Kidney (tissue), 14 donors: ENCODE results near the gene CLEC2B. TPM values are rescaled to one million over a fixed set of nuclear protein-coding genes. Genes with fewer than 3 reads are reported as not detected.

Experiments
- DNase-seq, 5 donors: peaks; one replicate each; pipeline ENCODE4 v3.0.0-alpha.2; 2013 to 2020
- FAIRE-seq: peaks from 2 replicates; lab custom pipeline; 2012; peaks lifted over from hg19 to GRCh38; lab: Jason Lieb, UNC
- H3K27ac ChIP-seq, 2 donors: one replicate each; pipeline ENCODE4 v1.7.0; 2013; ENCODE audit warnings: low read depth in 2 of 2, low read length in 2 of 2, inconsistent platforms in 1 of 2
- H3K27me3 ChIP-seq: one replicate; pipeline ENCODE4 v1.7.1; 2013; ENCODE audit warnings: low read length, inconsistent platforms; ENCODE audit not compliant: control insufficient read depth, insufficient read depth
- H3K36me3 ChIP-seq, 3 donors: one replicate each; pipeline versions ENCODE4 v1.7.0 to v1.7.1; 2013; ENCODE audit warnings: low read length in 3 of 3, control low read depth in 1 of 3, inconsistent platforms in 1 of 3; ENCODE audit not compliant: insufficient read depth in 3 of 3, control insufficient read depth in 2 of 3
- H3K4me1 ChIP-seq, 3 donors: one replicate each; pipeline versions ENCODE4 v1.7.0 to v1.7.1; 2013; ENCODE audit warnings: low read length in 3 of 3, inconsistent platforms in 1 of 3, low read depth in 1 of 3; ENCODE audit not compliant: control insufficient read depth in 2 of 3, insufficient read depth in 2 of 3
- H3K4me3 ChIP-seq, 3 donors: one replicate each; pipeline versions ENCODE4 v1.7.0 to v1.8.1; 2013; ENCODE audit warnings: low read length in 3 of 3, control low read depth in 1 of 3, inconsistent platforms in 1 of 3
- H3K9ac ChIP-seq, 3 donors: one replicate each; pipeline versions ENCODE4 v1.7.0 to v1.7.1; 2013; ENCODE audit warnings: low read length in 3 of 3, control low read depth in 1 of 3, inconsistent platforms in 1 of 3
- H3K9me3 ChIP-seq, 3 donors: one replicate each; pipeline versions ENCODE4 v1.7.0 to v1.7.1; 2013; ENCODE audit warnings: low read length in 3 of 3, control low read depth in 1 of 3, inconsistent platforms in 1 of 3; ENCODE audit not compliant: control insufficient read depth in 2 of 3, insufficient read depth in 1 of 3
- CTCF ChIP-seq: IDR thresholded peaks from 3 replicates; pipeline ENCODE4 v1.5.1; 2012; ENCODE audit warnings: mild to moderate bottlenecking, moderate library complexity, borderline replicate concordance; ENCODE audit not compliant: insufficient read depth; ENCODE audit errors: extremely low read depth
- intact Hi-C: fragments of 100-400 bp; cut with DNase I; formaldehyde crosslinking; loops from one replicate; pipeline ENCODE4 v1.11.1; 2022
- polyA plus RNA-seq: library from polyadenylated mRNA; stranded (reverse); fragments of 350-450 nt; fragmentation: Illumina TruSeq; extraction: RNeasy Lipid Tissue Mini Kit (QIAGEN cat#74804); gene quantifications from one replicate; pipeline ENCODE4 v1.2.3, GENCODE V29; 2014; ENCODE audit warnings: low read depth, low replicate concordance; ENCODE audit not compliant: insufficient read depth
- total RNA-seq: library from RNA; stranded (reverse); fragmentation: NEBNext Ultra II Directional; extraction: Animal tissue kit (Norgen Biotek cat#: 25700); gene quantifications from one replicate; pipeline ENCODE4 v1.2.1, GENCODE V29; 2021
- donor health status: control.
- donor health status: control.
- donor health status: control.
- donor health status: control.
- donor health status: control.
- donor health status: DM: yes; HTN: yes; CAD: no.
- donor health status: Normal renal cell carcinoma (clear cell type).

CLEC2B gene
- total and polyA plus RNA-seq, 2 donors from 2014 or later, result 7.0 to 11.8 TPM

DNA sequence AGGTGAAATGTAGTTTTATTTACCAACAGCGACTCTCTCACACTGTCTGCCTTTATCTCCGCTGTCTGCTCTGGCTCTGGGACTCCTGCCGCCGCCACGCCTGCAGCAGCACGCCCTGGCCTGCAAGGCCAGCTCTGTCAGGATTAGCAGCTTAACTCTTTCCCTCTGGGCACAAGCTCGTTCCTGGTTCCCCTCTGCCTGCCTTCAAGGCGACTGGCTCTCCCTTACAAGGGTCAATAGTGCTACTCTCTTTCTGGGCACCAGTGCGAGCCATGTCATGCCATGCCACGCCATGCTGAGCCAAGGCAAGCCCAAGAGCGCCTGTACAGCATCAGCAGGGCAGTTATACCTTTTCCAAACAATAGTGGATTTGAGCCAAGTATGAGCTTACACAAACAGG is 3.6 kb upstream of the CLEC2B start:
- no peak for DNase-seq
- Histone ChIP-seq H3K9me3 (no peaks in the 10 kb centered on the region), H3K36me3 (no peaks in the 10 kb centered on the region), H3K9ac (no peak overlapping the region), H3K4me3 (no peak overlapping the region), H3K4me1 (no peaks in the 10 kb centered on the region), H3K27me3 (no peaks in the 10 kb centered on the region), H3K27ac (no peak overlapping the region)
- no peak for FAIRE-seq
- no peak for TF ChIP-seq CTCF
- intact Hi-C loops, result no loop called here

GRCh38 chr12:9872162-9872561 is 3.0 kb upstream of the CLEC2B start:
- Histone ChIP-seq H3K36me3 (no peaks in the 10 kb centered on the region), H3K9ac (no peak overlapping the region), H3K9me3 (no peaks in the 10 kb centered on the region), H3K4me1 (no peaks in the 10 kb centered on the region), H3K4me3 (no peak overlapping the region), H3K27ac (no peak overlapping the region), H3K27me3 (no peaks in the 10 kb centered on the region)
- intact Hi-C loops, result no loop called here
- FAIRE-seq (no peak), DNase-seq (no peak)
- TF ChIP-seq CTCF, result no peak

GRCh38 chr12:9870286-9870866 is 1.2 kb upstream of the CLEC2B start:
- no peak for TF ChIP-seq CTCF
- Histone ChIP-seq H3K27ac (peak overlapping the region; percentile 29 to 84), H3K36me3 (no peaks in the 10 kb centered on the region), H3K4me1 (no peaks in the 10 kb centered on the region), H3K27me3 (no peaks in the 10 kb centered on the region), H3K4me3 (peak overlapping the region in 2 of 3 donors; percentile 38 to 69), H3K9me3 (no peaks in the 10 kb centered on the region), H3K9ac (no peak overlapping the region)
- intact Hi-C loops, result no loop called here
- DNase-seq, result no peak
- FAIRE-seq, result no peak

GRCh38 chr12:9868951-9869306 is 225 bp downstream of the CLEC2B start:
- intact Hi-C loops, result no loop called here
- Histone ChIP-seq H3K27ac (peak overlapping the region; percentile 40 to 84), H3K36me3 (no peaks in the 10 kb centered on the region), H3K9ac (peak overlapping the region in 1 of 3 donors; percentile 57), H3K4me1 (no peaks in the 10 kb centered on the region), H3K27me3 (no peaks in the 10 kb centered on the region), H3K9me3 (no peaks in the 10 kb centered on the region), H3K4me3 (peak overlapping the region in 2 of 3 donors; percentile 38 to 69)
- no peak for TF ChIP-seq CTCF
- FAIRE-seq (no peak), DNase-seq (no peak)
